Right atrium auricular region (tissue), 2 donors: ENCODE results near the gene SOCS7. TPM values are rescaled to one million over a fixed set of nuclear protein-coding genes. Genes with fewer than 3 reads are reported as not detected.

Source experiments
- DNase-seq: peaks from one replicate; pipeline ENCODE4 v3.0.0-alpha.2; 2019; ENCODE audit warnings: low spot score
- H3K27ac ChIP-seq, 2 donors: fragments of 200-600 bp; sonication (generic); 1 replicate in 1 of 2; 2 replicates in 1 of 2; pipeline ENCODE4 v1.5.1; 2016 to 2019
- H3K27me3 ChIP-seq, 2 donors: fragments of 200-600 bp; sonication (generic); one replicate each; pipeline versions ENCODE4 v1.5.1 to v1.6.0; 2017 to 2019
- H3K36me3 ChIP-seq: fragments of 200-600 bp; sonication (generic); one replicate; pipeline ENCODE4 v1.5.1; 2016
- H3K4me1 ChIP-seq, 2 donors: fragments of 200-600 bp; sonication (generic); one replicate each; pipeline versions ENCODE4 v1.5.1 to v1.6.0; 2017 to 2019
- H3K4me3 ChIP-seq, 2 donors: fragments of 200-600 bp; sonication (generic); 1 replicate in 1 of 2; 2 replicates in 1 of 2; pipeline ENCODE4 v1.5.1; 2017 to 2019; ENCODE audit warnings: mild to moderate bottlenecking in 1 of 2, moderate library complexity in 1 of 2
- H3K9me3 ChIP-seq, 2 donors: fragments of 200-600 bp; sonication (generic); one replicate each; pipeline ENCODE4 v1.5.1; 2019
- CTCF ChIP-seq, 2 donors: fragments of 200-600 bp; sonication (generic); IDR thresholded peaks; one replicate each; pipeline ENCODE4 v1.5.1; 2019; ENCODE audit warnings: antibody characterized with exemption in 2 of 2
- total RNA-seq, 2 donors: library from RNA; depleted of rRNA; stranded (reverse); fragments of >200 nt; gene quantifications; one replicate each; pipeline ENCODE4 v1.1.0, GENCODE V29; 2016

SOCS7 gene
- total RNA-seq, 2 donors from 2014 or later = 12.2 to 14.8 TPM

GRCh38 chr17:38353086-38353604 lies 1.5 kb downstream of the SOCS7 start:
- peak overlapping the region; percentile 91 to 94 for H3K27ac ChIP-seq
- H3K4me3 ChIP-seq = peak overlapping the region; percentile 80 to 94
- no peak for DNase-seq
- no peak for TF ChIP-seq CTCF (IDR thresholded peaks at IDR 0.05)
- H3K36me3 ChIP-seq = no peaks in the 10 kb centered on the region
- peaks cover 0 to 53% of the 10 kb centered on the region in 2 donors for H3K4me1 ChIP-seq
- no peaks in the 10 kb centered on the region for H3K27me3 ChIP-seq
- H3K9me3 ChIP-seq = no peaks in the 10 kb centered on the region

GRCh38 chr17:38353668-38354067 lies 2.0 kb downstream of the SOCS7 start:
- Histone ChIP-seq H3K9me3 (no peaks in the 10 kb centered on the region), H3K4me3 (peak overlapping the region in 1 of 2 donors; percentile 94), H3K27me3 (no peaks in the 10 kb centered on the region), H3K4me1 (peaks cover 0 to 58% of the 10 kb centered on the region in 2 donors), H3K27ac (peak overlapping the region in 1 of 2 donors; percentile 94), H3K36me3 (no peaks in the 10 kb centered on the region)
- DNase-seq = no peak
- TF ChIP-seq CTCF (IDR thresholded peaks at IDR 0.05) = no peak

GRCh38 chr17:38354466-38354865 lies 2.8 kb downstream of the SOCS7 start:
- no peak for DNase-seq
- H3K4me3 ChIP-seq = no peak overlapping the region
- TF ChIP-seq CTCF (IDR thresholded peaks at IDR 0.05) = no peak
- H3K27me3 ChIP-seq = no peaks in the 10 kb centered on the region
- no peaks in the 10 kb centered on the region for H3K9me3 ChIP-seq
- H3K4me1 ChIP-seq = peaks cover 0 to 64% of the 10 kb centered on the region in 2 donors
- no peaks in the 10 kb centered on the region for H3K36me3 ChIP-seq
- no peak overlapping the region for H3K27ac ChIP-seq

- Histone ChIP-seq H3K4me1 (peaks cover 0 to 64% of the 10 kb centered on the region in 2 donors), H3K36me3 (no peaks in the 10 kb centered on the region), H3K4me3 (no peak overlapping the region), H3K27me3 (no peaks in the 10 kb centered on the region), H3K27ac (no peak overlapping the region), H3K9me3 (no peaks in the 10 kb centered on the region)
- no peak for DNase-seq
- no peak for TF ChIP-seq CTCF (IDR thresholded peaks at IDR 0.05)
These were observed 3.6 kb downstream of the SOCS7 start for GRCh38 chr17:38355251-38355650.

DNA sequence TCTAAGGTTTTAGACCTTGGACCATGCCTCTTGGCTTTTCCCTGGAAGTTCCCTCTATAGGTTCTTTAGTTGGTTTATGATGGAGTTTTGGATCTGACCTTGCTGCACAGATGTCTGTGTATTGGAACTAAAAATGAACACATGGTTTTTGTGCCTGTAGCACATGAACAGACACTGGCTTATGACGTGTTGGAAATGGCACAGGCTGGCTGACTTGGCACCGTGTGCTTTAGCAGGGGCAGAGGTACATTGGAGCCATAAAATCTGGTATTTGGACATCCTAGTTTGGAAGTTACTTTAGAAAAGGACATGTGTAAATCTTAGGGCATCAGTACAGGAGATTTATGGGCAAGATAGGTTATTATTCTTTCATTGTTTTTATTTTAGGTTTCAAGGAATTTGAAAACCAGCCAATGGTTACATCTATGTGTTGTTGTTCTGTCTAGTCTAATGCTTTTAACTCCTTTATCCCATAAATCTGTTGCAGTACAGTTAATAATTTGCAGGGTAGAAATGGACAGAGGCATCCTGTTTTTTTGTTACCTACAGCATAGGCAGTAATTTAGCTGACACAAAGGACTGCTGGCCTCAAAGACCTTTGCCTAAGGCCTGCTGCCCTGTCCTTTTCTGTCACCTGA lies 6.0 kb downstream of the SOCS7 start:
- no peak for DNase-seq
- TF ChIP-seq CTCF (IDR thresholded peaks at IDR 0.05) = no peak
- no peaks in the 10 kb centered on the region for H3K36me3 ChIP-seq
- H3K4me3 ChIP-seq = no peak overlapping the region
- no peaks in the 10 kb centered on the region for H3K27me3 ChIP-seq
- peak overlapping the region; percentile 53 to 59 for H3K27ac ChIP-seq
- H3K4me1 ChIP-seq = peaks cover 0 to 81% of the 10 kb centered on the region in 2 donors
- H3K9me3 ChIP-seq = no peaks in the 10 kb centered on the region
